HEK293 (cell line): ENCODE measurements around the gene MEX3A.

Experiments
- BCL11B ChIP-seq: fragments of 450-650 bp; formaldehyde crosslinking; IDR thresholded peaks from 2 replicates; pipeline ENCODE4 v1.5.1; 2016; ENCODE audit warnings: low read depth, missing biosample characterization, missing genetic modification characterization
- EGR2 ChIP-seq: fragments of 450-650 bp; formaldehyde crosslinking; IDR thresholded peaks from 2 replicates; pipeline ENCODE4 v1.5.1; 2016; ENCODE audit warnings: low read depth, missing biosample characterization, missing genetic modification characterization
- GLI4 ChIP-seq: fragments of 450-650 bp; formaldehyde crosslinking; IDR thresholded peaks from 2 replicates; pipeline ENCODE4 v1.5.1; 2016; ENCODE audit warnings: missing biosample characterization, missing genetic modification characterization
- HOXC10 ChIP-seq: sonication (generic); formaldehyde crosslinking; IDR thresholded peaks from 2 replicates; pipeline ENCODE4 v1.8.1; 2023; ENCODE audit warnings: mild to moderate bottlenecking, missing genetic modification reagents
- KLF1 ChIP-seq: fragments of 450-650 bp; formaldehyde crosslinking; IDR thresholded peaks from 2 replicates; pipeline ENCODE4 v1.5.1; 2016; ENCODE audit warnings: missing biosample characterization, missing genetic modification characterization
- KLF7 ChIP-seq: fragments of 450-650 bp; formaldehyde crosslinking; IDR thresholded peaks from 2 replicates; pipeline ENCODE4 v1.5.1; 2016; ENCODE audit warnings: missing biosample characterization, missing genetic modification characterization, borderline replicate concordance
- PRDM6 ChIP-seq: fragments of 450-650 bp; formaldehyde crosslinking; IDR thresholded peaks from 2 replicates; pipeline ENCODE4 v1.5.1; 2017; ENCODE audit warnings: missing biosample characterization, missing genetic modification characterization
- REPIN1 ChIP-seq: fragments of 450-650 bp; formaldehyde crosslinking; IDR thresholded peaks from 2 replicates; pipeline ENCODE4 v1.5.1; 2017; ENCODE audit warnings: missing biosample characterization, missing genetic modification characterization, low read depth
- SP3 ChIP-seq: fragments of 450-650 bp; formaldehyde crosslinking; IDR thresholded peaks from 2 replicates; pipeline ENCODE4 v1.5.1; 2016; ENCODE audit warnings: missing biosample characterization, missing genetic modification characterization
- SP7 ChIP-seq: fragments of 450-650 bp; formaldehyde crosslinking; IDR thresholded peaks from 2 replicates; pipeline ENCODE4 v1.5.1; 2016; ENCODE audit warnings: missing biosample characterization, missing genetic modification characterization
- WT1 ChIP-seq: fragments of 450-650 bp; formaldehyde crosslinking; IDR thresholded peaks from 2 replicates; pipeline ENCODE4 v1.5.1; 2016; ENCODE audit warnings: missing biosample characterization, missing genetic modification characterization
- ZBTB21 ChIP-seq: fragments of 450-650 bp; formaldehyde crosslinking; IDR thresholded peaks from 2 replicates; pipeline ENCODE4 v1.5.1; 2017; ENCODE audit warnings: missing biosample characterization, missing genetic modification characterization
- ZBTB8A ChIP-seq: fragments of 450-650 bp; formaldehyde crosslinking; IDR thresholded peaks from 2 replicates; pipeline ENCODE4 v1.5.1; 2016; ENCODE audit warnings: missing biosample characterization, missing genetic modification characterization
- ZFHX2 ChIP-seq: fragments of 450-650 bp; formaldehyde crosslinking; conservative IDR thresholded peaks from 2 replicates; pipeline ENCODE4 v1.5.1; 2016; ENCODE audit warnings: missing biosample characterization, missing genetic modification characterization
- ZFP3 ChIP-seq: fragments of 450-650 bp; formaldehyde crosslinking; IDR thresholded peaks from 2 replicates; pipeline ENCODE4 v1.5.1; 2016; ENCODE audit warnings: low read depth, missing biosample characterization, missing genetic modification characterization
- ZFP37 ChIP-seq: fragments of 450-650 bp; formaldehyde crosslinking; IDR thresholded peaks from 2 replicates; pipeline ENCODE4 v1.5.1; 2016; ENCODE audit warnings: missing biosample characterization, missing genetic modification characterization
- ZFP69B ChIP-seq: fragments of 450-650 bp; formaldehyde crosslinking; IDR thresholded peaks from 2 replicates; pipeline ENCODE4 v1.5.1; 2016; ENCODE audit warnings: missing biosample characterization, missing genetic modification characterization
- ZNF133 ChIP-seq: fragments of 450-650 bp; formaldehyde crosslinking; IDR thresholded peaks from 2 replicates; pipeline ENCODE4 v1.5.1; 2016; ENCODE audit warnings: missing biosample characterization, missing genetic modification characterization
- ZNF148 ChIP-seq: fragments of 450-650 bp; formaldehyde crosslinking; IDR thresholded peaks from 2 replicates; pipeline ENCODE4 v1.5.0; 2017; ENCODE audit warnings: missing biosample characterization, missing genetic modification characterization, borderline replicate concordance
- ZNF16 ChIP-seq: fragments of 450-650 bp; formaldehyde crosslinking; IDR thresholded peaks from 2 replicates; pipeline ENCODE4 v1.5.1; 2016; ENCODE audit warnings: low read depth, missing biosample characterization, missing genetic modification characterization
- ZNF26 ChIP-seq: fragments of 450-650 bp; formaldehyde crosslinking; IDR thresholded peaks from 2 replicates; pipeline ENCODE4 v1.5.1; 2016; ENCODE audit warnings: missing biosample characterization, missing genetic modification characterization
- ZNF324 ChIP-seq: fragments of 450-650 bp; formaldehyde crosslinking; IDR thresholded peaks from 2 replicates; pipeline ENCODE4 v1.5.1; 2016; ENCODE audit warnings: missing biosample characterization, missing genetic modification characterization
- ZNF341 ChIP-seq: fragments of 450-650 bp; formaldehyde crosslinking; IDR thresholded peaks from 2 replicates; pipeline ENCODE4; 2016; ENCODE audit warnings: low read depth, missing biosample characterization, missing genetic modification characterization
- ZNF391 ChIP-seq: fragments of 450-650 bp; formaldehyde crosslinking; IDR thresholded peaks from 2 replicates; pipeline ENCODE4 v1.5.1; 2016; ENCODE audit warnings: low read depth, missing biosample characterization, missing genetic modification characterization, borderline replicate concordance
- ZNF404 ChIP-seq: fragments of 450-650 bp; formaldehyde crosslinking; IDR thresholded peaks from 2 replicates; pipeline ENCODE4 v1.5.1; 2017; ENCODE audit warnings: missing biosample characterization, missing genetic modification characterization
- ZNF529 ChIP-seq: fragments of 450-650 bp; formaldehyde crosslinking; IDR thresholded peaks from 2 replicates; pipeline ENCODE4 v1.5.1; 2017; ENCODE audit warnings: missing genetic modification characterization, missing biosample characterization; ENCODE audit not compliant: insufficient replicate concordance
- ZNF544 ChIP-seq: fragments of 450-650 bp; formaldehyde crosslinking; IDR thresholded peaks from 2 replicates; pipeline ENCODE4 v1.5.0; 2017; ENCODE audit warnings: missing biosample characterization, missing genetic modification characterization
- ZNF549 ChIP-seq: fragments of 450-650 bp; IDR thresholded peaks from 2 replicates; pipeline ENCODE4 v1.5.1; 2018; ENCODE audit warnings: missing biosample characterization, missing genetic modification characterization, mild to moderate bottlenecking, inconsistent platforms, moderate library complexity
- ZNF654 ChIP-seq: fragments of 450-650 bp; formaldehyde crosslinking; IDR thresholded peaks from 2 replicates; pipeline ENCODE4 v1.5.1; 2016; ENCODE audit warnings: low read depth, missing biosample characterization, missing genetic modification characterization
- ZNF792 ChIP-seq: fragments of 450-650 bp; formaldehyde crosslinking; IDR thresholded peaks from 2 replicates; pipeline ENCODE4 v1.5.1; 2016; ENCODE audit warnings: missing biosample characterization, missing genetic modification characterization
- ZNF843 ChIP-seq: fragments of 450-650 bp; formaldehyde crosslinking; IDR thresholded peaks from 2 replicates; pipeline ENCODE4 v1.5.1; 2016; ENCODE audit warnings: missing biosample characterization, missing genetic modification characterization
- ZSCAN23 ChIP-seq: fragments of 450-650 bp; formaldehyde crosslinking; IDR thresholded peaks from 2 replicates; pipeline ENCODE4 v1.5.1; 2016; ENCODE audit warnings: missing biosample characterization, missing genetic modification characterization

MEX3A gene

GRCh38 chr1:156054500-156055280 is 27.6 kb downstream of the MEX3A start, which contains the start of gene LAMTOR2 (continued):
- TF ChIP-seq ZFP69B (tag by site-specific recombination) (no peak), ZNF391 (tag by site-specific recombination) (no peak), ZNF26 (tag by site-specific recombination) (no peak), EGR2 (tag by site-specific recombination) (0 out of 2 replicates have a peak, but pooled peaks have one; percentile 13), ZSCAN23 (tag by site-specific recombination) (no peak), ZNF341 (tag by site-specific recombination) (peak; percentile 95), ZNF404 (tag by site-specific recombination) (no peak), WT1 (tag by site-specific recombination) (peak; percentile 47; the same call in 1 of the 2 replicates), ZNF133 (no peak), SP3 (tag by site-specific recombination) (peak; percentile 98), GLI4 (tag by site-specific recombination) (no peak), ZNF148 (no peak), ZNF654 (tag by site-specific recombination) (no peak), REPIN1 (tag by site-specific recombination) (no peak), BCL11B (tag by site-specific recombination) (no peak), SP7 (tag by site-specific recombination) (peak; percentile 66), ZNF843 (tag by site-specific recombination) (peak; percentile 63; the same call in 1 of the 2 replicates), ZNF529 (tag by site-specific recombination) (no peak), ZFP37 (tag by site-specific recombination) (no peak), KLF7 (tag by site-specific recombination) (peak; percentile 65; the same call in 1 of the 2 replicates), KLF1 (tag by site-specific recombination) (peak; percentile 64), ZNF544 (tag by site-specific recombination) (no peak), ZNF16 (tag by site-specific recombination) (no peak), ZNF549 (tag by site-specific recombination) (no peak), ZFHX2 (tag by site-specific recombination) (0 out of 2 replicates have a peak, but pooled peaks have one; percentile 2), ZBTB21 (tag by site-specific recombination) (no peak; the same call in 1 of the 2 replicates), ZNF792 (no peak), ZBTB8A (tag by site-specific recombination) (peak; percentile 74), ZNF324 (tag by site-specific recombination) (0 out of 2 replicates have a peak, but pooled peaks have one; percentile 68), PRDM6 (tag by site-specific recombination) (no peak), ZFP3 (tag by site-specific recombination) (no peak), HOXC10 (CRISPR knock-in tag) (no peak)
